CD14-positive monocyte (primary cell): ENCODE results near the gene IGFBP7. TPM values are rescaled to one million over a fixed set of nuclear protein-coding genes. Genes with fewer than 3 reads are reported as not detected.

Experiments
- DNase-seq, 3 donors: peaks; one replicate each; pipeline ENCODE4 v3.0.0-alpha.2; 2011 to 2022
- H2AFZ ChIP-seq: 2 replicates; pipeline ENCODE4 v1.6.0; 2012; ENCODE audit warnings: mild to moderate bottlenecking, low read depth, low read length, inconsistent platforms; ENCODE audit not compliant: insufficient read depth, poor library complexity, severe bottlenecking
- H3K27ac ChIP-seq, 2 donors: 1 replicate in 1 of 2; 2 replicates in 1 of 2; pipeline ENCODE4 v1.5.1; 2012 to 2013; ENCODE audit warnings: low read length in 2 of 2, control low read depth in 1 of 2, inconsistent platforms in 1 of 2, low read depth in 1 of 2, mild to moderate bottlenecking in 1 of 2
- H3K27me3 ChIP-seq, 2 donors: one replicate each; pipeline versions ENCODE4 v1.6.0 to v1.6.1; 2011 to 2013; ENCODE audit warnings: low read length in 2 of 2; ENCODE audit not compliant: control insufficient read depth in 2 of 2, insufficient read depth in 2 of 2
- H3K36me3 ChIP-seq, 2 donors: replicated peaks in 1 of 2; 1 replicate in 1 of 2; 2 replicates in 1 of 2; pipeline versions ENCODE4 v1.5.1 to v1.6.1; 2012 to 2013; ENCODE audit warnings: low read length in 2 of 2, control low read depth in 1 of 2, inconsistent platforms in 1 of 2, mild to moderate bottlenecking in 1 of 2; ENCODE audit not compliant: insufficient read depth in 2 of 2, control insufficient read depth in 1 of 2
- H3K4me1 ChIP-seq, 2 donors: 1 replicate in 1 of 2; 2 replicates in 1 of 2; pipeline versions ENCODE4 v1.5.1 to v1.6.1; 2012 to 2013; ENCODE audit warnings: low read length in 2 of 2, control low read depth in 1 of 2, inconsistent platforms in 1 of 2, mild to moderate bottlenecking in 1 of 2, moderate library complexity in 1 of 2; ENCODE audit not compliant: insufficient read depth in 2 of 2, control insufficient read depth in 1 of 2
- H3K4me2 ChIP-seq: replicated peaks from 2 replicates; pipeline ENCODE3; 2012; ENCODE audit warnings: low read length, moderate library complexity, mild to moderate bottlenecking; ENCODE audit not compliant: poor library complexity, severe bottlenecking; ENCODE audit errors: extremely low read depth
- H3K4me3 ChIP-seq, 3 experiments: fragments of 200-600 bp in 1 of 3; sonication (generic) in 1 of 3; replicated peaks in 1 of 3; 1 replicate in 2 of 3; 2 replicates in 1 of 3; pipeline ENCODE4 v1.5.1; 2011 to 2013; ENCODE audit warnings: low read length in 3 of 3, mild to moderate bottlenecking in 3 of 3, control low read depth in 2 of 3, low read depth in 2 of 3, inconsistent platforms in 1 of 3, moderate library complexity in 1 of 3
- H3K79me2 ChIP-seq: 2 replicates; pipeline ENCODE4 v1.6.0; 2012; ENCODE audit warnings: mild to moderate bottlenecking, control low read depth, inconsistent platforms, low read length, moderate library complexity; ENCODE audit not compliant: insufficient read depth
- H3K9ac ChIP-seq: 2 replicates; pipeline ENCODE4 v1.6.0; 2017; ENCODE audit warnings: low read length, mild to moderate bottlenecking; ENCODE audit not compliant: insufficient read depth, poor library complexity, severe bottlenecking
- H3K9me3 ChIP-seq, 2 donors: replicated peaks in 1 of 2; 1 replicate in 1 of 2; 2 replicates in 1 of 2; pipeline versions ENCODE4 v1.5.1 to v1.6.1; 2012 to 2013; ENCODE audit warnings: low read length in 2 of 2, control low read depth in 1 of 2; ENCODE audit not compliant: control insufficient read depth in 1 of 2, insufficient read depth in 1 of 2
- H4K20me1 ChIP-seq: 2 replicates; pipeline ENCODE4 v1.6.0; 2012; ENCODE audit warnings: mild to moderate bottlenecking, low read length, control low read depth, moderate library complexity; ENCODE audit not compliant: insufficient read depth
- H3K27ac Mint-ChIP-seq, 7 donors: one replicate each; pipeline ENCODE4 v1.8.0; 2020; ENCODE audit warnings: mild to moderate bottlenecking in 7 of 7, mixed read lengths in 7 of 7, moderate library complexity in 6 of 7, inconsistent platforms in 2 of 7
- H3K27me3 Mint-ChIP-seq, 3 donors: one replicate each; pipeline ENCODE4 v1.8.0; 2021 to 2022; ENCODE audit warnings: low read depth in 3 of 3, mild to moderate bottlenecking in 3 of 3, mixed read lengths in 3 of 3, moderate library complexity in 3 of 3, inconsistent platforms in 1 of 3
- H3K36me3 Mint-ChIP-seq, 2 donors: one replicate each; pipeline ENCODE4 v1.8.0; 2020; ENCODE audit warnings: mixed read lengths in 2 of 2, inconsistent platforms in 1 of 2, mild to moderate bottlenecking in 1 of 2
- H3K4me1 Mint-ChIP-seq: one replicate; pipeline ENCODE4 v1.8.0; 2020; ENCODE audit warnings: mild to moderate bottlenecking, mixed read lengths
- H3K4me3 Mint-ChIP-seq, 2 donors: one replicate each; pipeline ENCODE4 v1.8.0; 2020; ENCODE audit warnings: mild to moderate bottlenecking in 2 of 2, mixed read lengths in 2 of 2, moderate library complexity in 1 of 2
- H3K9me3 Mint-ChIP-seq, 7 donors: one replicate each; pipeline ENCODE4 v1.8.0; 2020 to 2022; ENCODE audit warnings: mixed read lengths in 7 of 7, mild to moderate bottlenecking in 6 of 7, moderate library complexity in 6 of 7, inconsistent platforms in 2 of 7
- CTCF ChIP-seq: fragments of 200-600 bp; IDR thresholded peaks from one replicate; pipeline ENCODE4 v1.8.0; 2022; ENCODE audit warnings: antibody characterized with exemption, mild to moderate bottlenecking
- WGBS: methylation state at CpG from one replicate; pipeline ENCODE4 v1.1.5; 2013; ENCODE audit warnings: missing lambda C conversion rate; ENCODE audit not compliant: insufficient coverage; 5-methylcytosine and 5-hydroxymethylcytosine counted together
- intact Hi-C, 2 donors: fragments of 100-400 bp; cut with micrococcal nuclease; formaldehyde crosslinking; loops; one replicate each; pipeline versions ENCODE4 v1.15.0 to v1.15.1; 2023
- polyA plus RNA-seq, 3 donors: library from polyadenylated mRNA; depleted of rRNA in 1 of 3; unstranded in 2 of 3; stranded (reverse) in 1 of 3; fragments of 300-500 nt in 2 of 3; fragments of >200 nt in 1 of 3; fragmentation: Illumina TruSeq in 2 of 3; gene quantifications; 1 replicate in 2 of 3; 2 replicates in 1 of 3; pipeline ENCODE4 v1.2.3, GENCODE V29; 2012 to 2021

The IGFBP7 gene
- polyA plus RNA-seq, 3 donors: 23.1 to 53.1 (median 46.9) TPM

GRCh38 chr4:57089549-57089948 is 20.6 kb downstream of the IGFBP7 start:
- H3K4me3 Mint-ChIP-seq: no peak overlapping the region
- H3K4me1 Mint-ChIP-seq: peaks cover 28% of the 10 kb centered on the region
- intact Hi-C loops: no loop called here
- Histone ChIP-seq H3K4me1 (peaks cover 13 to 15% of the 10 kb centered on the region in 2 donors), H3K27me3 (no peaks in the 10 kb centered on the region), H3K9me3 (no peaks in the 10 kb centered on the region), H3K4me2 (no peak overlapping the region), H3K79me2 (peaks cover 58% of the 10 kb centered on the region), H2AFZ (peak overlapping the region; percentile 27), H3K36me3 (no peaks in the 10 kb centered on the region), H3K4me3 (no peak overlapping the region), H3K9ac (no peak overlapping the region), H3K27ac (peak overlapping the region in 1 of 2 donors; percentile 36), H4K20me1 (no peaks in the 10 kb centered on the region)
- TF ChIP-seq CTCF: no peak
- no CpG with 5 or more reads among the region's 2 CpGs for WGBS
- H3K27me3 Mint-ChIP-seq: no peaks in the 10 kb centered on the region
- no peak for DNase-seq
- no peak overlapping the region for H3K27ac Mint-ChIP-seq
- peaks cover 0 to 4% (median 2%) of the 10 kb centered on the region in 7 donors for H3K9me3 Mint-ChIP-seq
- peaks cover 0 to 14% of the 10 kb centered on the region in 2 donors for H3K36me3 Mint-ChIP-seq

- Mint-ChIP-seq H3K4me1 (peaks cover 25% of the 10 kb centered on the region), H3K36me3 (peaks cover 0 to 14% of the 10 kb centered on the region in 2 donors), H3K4me3 (no peak overlapping the region), H3K9me3 (peaks cover 0 to 4% (median 2%) of the 10 kb centered on the region in 7 donors), H3K27ac (no peak overlapping the region), H3K27me3 (no peaks in the 10 kb centered on the region)
- no peak for TF ChIP-seq CTCF
- Histone ChIP-seq H3K36me3 (no peaks in the 10 kb centered on the region), H3K79me2 (peaks cover 38% of the 10 kb centered on the region), H3K27ac (no peak overlapping the region), H3K9ac (no peak overlapping the region), H3K27me3 (no peaks in the 10 kb centered on the region), H3K4me2 (no peak overlapping the region), H2AFZ (no peak overlapping the region), H3K9me3 (no peaks in the 10 kb centered on the region), H3K4me1 (peaks cover 13 to 15% of the 10 kb centered on the region in 2 donors), H3K4me3 (no peak overlapping the region), H4K20me1 (no peaks in the 10 kb centered on the region)
- WGBS: no CpG with 5 or more reads among the region's 4 CpGs
- no peak for DNase-seq
- intact Hi-C loops: no loop called here
These were observed 24.0 kb downstream of the IGFBP7 start for GRCh38 chr4:57086031-57086723.
